HG03175 (cell line): Measurements from ENCODE around the gene PLAAT3.
"Not testable (repeated sequence)": the region's sequence is repeated elsewhere in the genome, so short reads cannot be mapped to it uniquely, and the experiment has no call there.

Experiments
- ATAC-seq: cut with Tn5 transposase; IDR thresholded peaks from one replicate; pipeline ENCODE4 v1.9.1; 2021; ENCODE audit warnings: mild to moderate bottlenecking, moderate library complexity; ENCODE audit not compliant: unreplicated experiment

The PLAAT3 gene

GRCh38 chr11:63572026-63572688 is 42.1 kb downstream of the PLAAT3 start:
- ATAC-seq: peak; percentile 66

- ATAC-seq: no peak
These were observed 44.7 kb downstream of the PLAAT3 start for GRCh38 chr11:63569570-63569969.

DNA sequence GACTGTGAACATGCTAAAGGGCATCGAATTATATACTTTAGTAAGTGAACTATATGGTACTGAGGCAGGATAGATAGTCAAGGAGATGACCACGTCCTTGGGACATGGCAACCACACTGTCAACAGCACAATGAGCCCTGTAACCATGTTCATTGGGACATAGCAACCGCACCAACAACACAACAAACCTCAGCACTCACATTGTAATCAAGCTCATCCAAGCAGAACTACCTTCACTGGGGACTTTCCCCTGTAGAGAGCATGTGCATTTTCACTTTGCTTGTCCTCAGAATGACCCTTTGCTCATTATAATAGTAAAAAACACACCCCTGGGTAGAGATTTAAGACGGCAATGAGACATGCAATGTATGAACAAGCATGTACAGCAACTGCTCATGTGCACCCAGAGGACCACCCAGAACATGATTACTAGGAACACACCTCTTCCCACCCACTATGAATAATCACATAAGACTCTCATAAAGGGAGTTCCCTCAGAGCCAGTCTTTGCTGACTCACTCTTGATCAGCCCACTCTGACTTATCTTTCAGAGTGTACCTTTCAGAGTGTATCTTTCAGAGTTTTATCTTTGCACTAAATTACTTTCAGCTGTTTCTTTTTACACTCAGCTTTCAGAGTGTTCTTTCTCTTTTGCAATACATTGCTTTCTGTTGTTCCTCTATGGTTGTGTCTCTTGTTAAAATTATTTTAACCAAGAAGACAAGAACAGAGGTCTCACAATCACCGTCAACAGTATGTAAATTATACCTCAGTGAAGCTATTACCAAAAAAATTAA is 47.0 kb downstream of the PLAAT3 start:
- ATAC-seq: peak; percentile 82

- no peak for ATAC-seq
These were observed 49.4 kb downstream of the PLAAT3 start for GRCh38 chr11:63564784-63565350.

GRCh38 chr11:63564056-63564774 is 50.0 kb downstream of the PLAAT3 start:
- ATAC-seq: peak; percentile 67

DNA sequence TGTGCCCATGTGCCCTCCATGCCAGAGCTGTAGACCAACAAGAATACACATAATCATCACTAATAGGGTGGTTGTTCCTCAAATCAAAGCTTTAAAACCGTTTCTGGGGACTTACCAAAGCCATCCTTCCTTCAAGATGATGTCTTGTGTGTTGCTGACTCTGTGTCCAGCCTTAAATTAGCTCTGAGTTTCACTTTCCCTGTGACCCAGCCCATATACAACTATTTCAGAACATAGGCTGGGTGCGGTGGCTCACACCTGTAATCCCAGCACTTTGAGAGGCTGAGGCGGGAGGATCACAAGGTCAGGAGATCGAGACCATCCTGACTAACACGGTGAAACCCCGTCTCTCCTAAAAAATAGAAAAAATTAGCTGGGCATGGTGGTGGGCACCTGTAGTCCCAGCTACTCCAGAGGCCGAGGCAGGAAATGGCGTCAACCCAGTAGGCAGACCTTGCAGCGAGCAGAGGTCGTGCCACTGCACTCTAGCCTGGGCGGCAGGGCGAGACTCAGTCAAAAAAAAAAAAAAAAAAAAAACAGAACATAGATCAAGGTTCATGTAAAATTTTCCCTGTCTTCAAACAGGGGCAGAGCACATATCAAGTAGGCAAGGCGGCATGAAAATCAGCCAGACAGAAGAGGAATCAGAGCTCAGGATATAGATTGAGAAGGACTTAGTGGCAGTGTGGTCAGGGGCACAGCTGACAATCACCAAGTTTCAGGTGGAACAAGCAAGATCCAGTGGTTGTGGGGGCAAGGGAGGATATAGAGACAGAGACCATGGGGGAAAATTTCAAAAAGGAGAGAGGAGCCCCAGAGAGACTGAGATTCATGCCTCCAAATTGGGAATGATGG is 50.8 kb downstream of the PLAAT3 start, which contains the start of gene PLAAT2:
Gene PLAAT2 (minus strand): TSS at position 179 of the 855 bp plus-strand sequence. CDS start 55 bp downstream, at position 124.
- no peak for ATAC-seq

DNA sequence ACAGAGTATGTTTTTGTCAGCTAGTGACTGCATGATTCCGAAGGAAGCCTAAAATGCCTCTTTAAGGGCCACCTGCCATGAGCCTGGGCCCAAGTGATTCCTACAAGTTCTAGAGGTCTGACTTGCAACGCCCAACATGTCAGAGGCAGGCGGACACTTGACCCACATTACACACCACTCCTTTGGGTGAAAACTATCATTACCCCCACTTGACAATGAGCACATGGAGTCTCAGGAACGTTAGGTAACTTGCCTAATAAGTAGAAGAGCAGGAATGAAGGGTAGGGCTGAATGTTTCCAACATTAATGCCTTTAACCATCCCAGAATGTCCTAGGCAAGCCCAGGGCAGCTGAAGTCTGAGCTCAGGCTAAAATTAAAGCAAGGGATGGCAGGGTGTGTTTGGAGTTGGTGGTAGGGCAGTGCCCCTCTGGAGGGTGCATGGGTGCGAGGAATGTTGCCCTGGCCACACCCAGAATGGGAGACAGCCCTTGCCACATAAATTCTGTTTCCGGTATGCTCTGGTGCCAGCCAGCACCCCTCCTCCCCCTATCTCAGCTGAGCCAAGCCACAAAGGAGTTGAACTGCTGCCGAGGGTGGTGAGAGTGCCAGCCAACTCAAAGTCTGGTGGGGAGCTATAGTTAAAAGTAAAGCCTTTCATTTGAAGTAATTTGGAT is 53.6 kb downstream of the PLAAT3 start:
- ATAC-seq: no peak

- ATAC-seq: no peak
These were observed 55.6 kb downstream of the PLAAT3 start for GRCh38 chr11:63558459-63559157.

DNA sequence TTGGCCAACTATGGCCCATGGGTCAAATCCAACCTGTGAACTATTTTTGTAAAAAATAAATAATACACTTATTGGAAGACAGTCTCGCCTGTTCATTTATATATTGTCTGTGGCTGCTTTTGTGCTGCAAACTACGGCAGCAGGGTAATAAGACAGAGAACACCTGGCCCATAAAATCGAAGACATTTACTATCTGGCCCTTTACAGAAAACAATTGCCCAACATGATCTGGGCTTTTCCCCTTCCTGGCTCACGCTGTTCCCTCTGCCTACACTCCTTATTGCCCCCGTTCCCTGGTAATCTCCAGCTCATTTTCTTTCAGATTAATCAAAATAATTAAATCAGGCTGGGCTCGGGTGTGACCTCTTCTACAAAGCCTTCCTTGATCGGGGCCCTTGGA is 56.7 kb downstream of the PLAAT3 start:
- no peak for ATAC-seq

GRCh38 chr11:63556404-63557013 is 57.7 kb downstream of the PLAAT3 start:
- no peak for ATAC-seq

GRCh38 chr11:63554877-63555223 is 59.4 kb downstream of the PLAAT3 start:
- ATAC-seq: no peak

- peak; percentile 85 for ATAC-seq
These were observed 60.5 kb downstream of the PLAAT3 start for GRCh38 chr11:63553759-63554158.

GRCh38 chr11:63552921-63553320 is 61.3 kb downstream of the PLAAT3 start:
- ATAC-seq: no peak

DNA sequence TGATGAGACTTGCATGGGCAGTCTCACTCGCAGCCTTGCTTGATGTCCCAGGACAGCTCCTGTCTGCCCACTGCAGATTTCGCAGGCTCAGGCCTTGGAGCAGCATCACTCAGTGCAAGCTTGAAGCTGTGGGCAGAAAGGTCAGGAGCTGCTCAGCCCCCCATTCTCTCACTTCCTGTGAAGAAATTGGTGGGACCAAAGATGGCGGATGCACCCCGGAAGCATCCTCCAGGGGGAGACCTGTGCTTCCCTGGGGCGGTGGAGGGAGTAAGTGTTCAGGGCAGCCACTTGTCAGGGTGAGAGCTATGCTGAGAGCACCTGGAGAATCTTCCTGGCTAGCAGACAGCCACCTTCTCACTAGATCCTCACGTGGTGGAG is 62.4 kb downstream of the PLAAT3 start:
- ATAC-seq: no peak

DNA sequence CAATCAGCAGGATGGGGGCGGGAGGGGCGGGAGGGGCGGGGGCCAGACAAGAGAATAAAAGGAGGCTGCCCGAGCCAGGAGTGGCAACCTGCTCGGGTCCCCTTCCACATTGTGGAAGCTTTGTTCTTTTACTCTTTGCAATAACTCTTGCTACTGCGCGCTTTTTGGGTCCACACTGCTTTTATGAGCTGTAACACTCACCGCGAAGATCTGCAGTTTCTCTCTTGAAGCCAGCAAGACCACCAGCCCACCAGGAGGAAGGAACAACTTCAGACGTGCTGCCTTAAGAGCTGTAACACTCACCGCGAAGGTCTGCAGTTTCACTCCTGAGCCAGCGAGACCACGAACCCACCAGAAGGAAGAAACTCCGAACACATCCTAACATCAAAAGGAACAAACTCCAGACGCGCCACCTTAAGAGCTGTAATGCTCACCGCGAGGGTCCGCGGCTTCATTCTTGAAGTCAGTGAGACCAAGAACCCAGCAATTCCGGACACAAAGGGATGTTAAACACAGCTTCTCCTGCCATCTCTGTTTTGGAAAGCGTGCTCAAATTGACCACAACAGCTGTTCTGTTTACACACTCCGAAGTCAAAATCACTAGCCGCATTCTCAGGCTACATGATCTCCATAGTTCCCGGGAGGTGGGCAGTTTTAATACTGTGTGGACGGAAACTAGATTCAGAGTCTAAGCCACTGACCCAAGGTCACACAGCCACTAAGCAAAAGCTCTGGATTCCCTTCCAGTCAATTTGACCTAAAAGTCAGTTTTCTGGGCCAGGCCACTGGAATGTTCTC is 62.9 kb downstream of the PLAAT3 start:
- no peak for ATAC-seq

GRCh38 chr11:63550156-63550700 is 64.0 kb downstream of the PLAAT3 start:
- not testable (repeated sequence) for ATAC-seq

GRCh38 chr11:63549411-63549810 is 64.8 kb downstream of the PLAAT3 start:
- ATAC-seq: no peak

GRCh38 chr11:63548178-63548577 is 66.1 kb downstream of the PLAAT3 start:
- ATAC-seq: no peak
